IMR-90 (cell line): ENCODE measurements around the gene ESYT1. TPM values are rescaled to one million over a fixed set of nuclear protein-coding genes. Genes with fewer than 3 reads are reported as not detected.

Experiments used
- ATAC-seq: fragments of 200-7000 bp; cut with Tn5 transposase; 2 replicates; pipeline ENCODE4 v1.9.1; 2020; ENCODE audit warnings: low read depth, mild to moderate bottlenecking, moderate library complexity
- BruUV-seq: library from RNA; stranded (reverse); fragments of 400-500 nt; replicated peaks from 2 replicates; lab custom pipeline; 2021; lab: Mats Ljungman, UMichigan
- CTCF ChIA-PET: fragments of 300-600 bp; formaldehyde crosslinking; extraction: SDS; loops from one replicate; lab custom pipeline; 2021; ENCODE audit warnings: antibody characterized with exemption; lab: Yijun Ruan, JAX
- POLR2A ChIA-PET: fragments of 300-600 bp; sonication (Branson Sonifier 250); formaldehyde crosslinking; loops from one replicate; lab custom pipeline; 2022; ENCODE audit warnings: antibody characterized with exemption; ENCODE audit not compliant: unreplicated experiment; lab: Charles Lee
- DNase-seq: peaks from one replicate; pipeline ENCODE4 v3.0.0; 2013
- H2AFZ ChIP-seq: replicated peaks from 2 replicates; pipeline ENCODE3; 2013; ENCODE audit warnings: low read length, mild to moderate bottlenecking; ENCODE audit not compliant: poor library complexity
- H2AK5ac ChIP-seq: 2 replicates; pipeline ENCODE4 v1.6.1; 2013; ENCODE audit warnings: low read depth, low read length, inconsistent platforms
- H2AK9ac ChIP-seq: replicated peaks from 2 replicates; pipeline ENCODE3; 2013; ENCODE audit warnings: mild to moderate bottlenecking, low read depth, low read length, moderate library complexity; ENCODE audit not compliant: poor library complexity
- H2BK120ac ChIP-seq: 2 replicates; pipeline ENCODE4 v1.6.1; 2013; ENCODE audit warnings: low read depth, low read length, inconsistent platforms
- H2BK15ac ChIP-seq: 3 replicates; pipeline ENCODE4 v1.6.1; 2013; ENCODE audit warnings: low read depth, low read length, inconsistent platforms
- H2BK20ac ChIP-seq: 2 replicates; pipeline ENCODE4 v1.6.1; 2013; ENCODE audit warnings: low read depth, mild to moderate bottlenecking, inconsistent platforms, low read length, moderate library complexity
- H2BK5ac ChIP-seq: 2 replicates; pipeline ENCODE4 v1.6.1; 2013; ENCODE audit warnings: mild to moderate bottlenecking, low read depth, low read length, inconsistent platforms; ENCODE audit not compliant: poor library complexity, severe bottlenecking
- H3K14ac ChIP-seq: replicated peaks from 2 replicates; pipeline ENCODE4 v1.6.1; 2013; ENCODE audit warnings: low read depth, low read length, inconsistent platforms
- H3K18ac ChIP-seq: 2 replicates; pipeline ENCODE4 v1.6.1; 2013; ENCODE audit warnings: low read depth, low read length, control low read depth
- H3K23ac ChIP-seq: 2 replicates; pipeline ENCODE4 v1.6.1; 2013; ENCODE audit warnings: low read depth, low read length, inconsistent platforms
- H3K27ac ChIP-seq: 2 replicates; pipeline ENCODE4 v1.5.1; 2013; ENCODE audit warnings: mild to moderate bottlenecking, control low read depth, low read length; ENCODE audit not compliant: insufficient read depth
- H3K27me3 ChIP-seq: 2 replicates; pipeline ENCODE4 v1.6.1; 2013; ENCODE audit warnings: low read length; ENCODE audit not compliant: control insufficient read depth, insufficient read depth
- H3K36me3 ChIP-seq: 2 replicates; pipeline ENCODE4 v1.6.1; 2013; ENCODE audit warnings: low read length, mixed read lengths; ENCODE audit not compliant: control insufficient read depth, insufficient read depth
- H3K4ac ChIP-seq: 2 replicates; pipeline ENCODE4 v1.6.1; 2013; ENCODE audit warnings: low read depth, low read length, inconsistent platforms
- H3K4me1 ChIP-seq: 2 replicates; pipeline ENCODE4 v1.6.1; 2013; ENCODE audit warnings: low read length, mixed read lengths; ENCODE audit not compliant: control insufficient read depth, insufficient read depth
- H3K4me2 ChIP-seq: 2 replicates; pipeline ENCODE4 v1.6.1; 2013; ENCODE audit warnings: low read depth, mild to moderate bottlenecking, control low read depth, low read length, moderate library complexity
- H3K4me3 ChIP-seq: 2 replicates; pipeline ENCODE4 v1.5.1; 2013; ENCODE audit warnings: low read depth, mild to moderate bottlenecking, control low read depth, low read length, moderate library complexity; ENCODE audit not compliant: insufficient read depth
- H3K56ac ChIP-seq: 2 replicates; pipeline ENCODE4 v1.6.1; 2013; ENCODE audit warnings: low read length, inconsistent platforms; ENCODE audit not compliant: insufficient read depth; ENCODE audit errors: extremely low read depth
- H3K79me1 ChIP-seq, 2 experiments: 2 replicates each; pipeline ENCODE4 v1.6.1; 2013; ENCODE audit warnings: low read length in 2 of 2, inconsistent platforms in 1 of 2, low read depth in 1 of 2
- H3K9ac ChIP-seq: 2 replicates; pipeline ENCODE4 v1.6.1; 2013; ENCODE audit warnings: low read depth, low read length, control low read depth
- H3K9me1 ChIP-seq: 2 replicates; pipeline ENCODE4 v1.6.1; 2013; ENCODE audit warnings: low read length, inconsistent platforms; ENCODE audit not compliant: insufficient read depth
- H3K9me3 ChIP-seq: 2 replicates; pipeline ENCODE4 v1.6.1; 2013; ENCODE audit warnings: low read length; ENCODE audit not compliant: control insufficient read depth, insufficient read depth
- H4K20me1 ChIP-seq: 2 replicates; pipeline ENCODE4 v1.6.1; 2013; ENCODE audit warnings: low read length, inconsistent platforms; ENCODE audit not compliant: insufficient read depth
- H4K5ac ChIP-seq: 2 replicates; pipeline ENCODE4 v1.6.1; 2013; ENCODE audit warnings: mild to moderate bottlenecking, low read depth, low read length, control low read depth
- H4K8ac ChIP-seq, 2 experiments: 2 replicates each; pipeline ENCODE4 v1.6.1; 2013; ENCODE audit warnings: low read depth in 2 of 2, low read length in 2 of 2, control low read depth in 1 of 2, inconsistent platforms in 1 of 2
- H4K91ac ChIP-seq: 2 replicates; pipeline ENCODE4 v1.6.1; 2013; ENCODE audit warnings: low read depth, low read length, inconsistent platforms; ENCODE audit not compliant: insufficient read depth
- BHLHE40 ChIP-seq: fragments of 150-350 bp; IDR thresholded peaks from 2 replicates; pipeline ENCODE4 v1.6.1; 2016; ENCODE audit warnings: mild to moderate bottlenecking, low read depth, low read length
- MAFK ChIP-seq: IDR thresholded peaks from 2 replicates; pipeline ENCODE4 v1.6.1; 2012; ENCODE audit warnings: low read depth, low read length, improper control_type of control experiment
- MAZ ChIP-seq: IDR thresholded peaks from 2 replicates; pipeline ENCODE4 v1.6.1; 2012; ENCODE audit warnings: low read depth, mild to moderate bottlenecking, low read length, improper control_type of control experiment, moderate library complexity, borderline replicate concordance
- MXI1 ChIP-seq: IDR thresholded peaks from 2 replicates; pipeline ENCODE4 v1.6.1; 2012; ENCODE audit warnings: low read depth, mild to moderate bottlenecking, low read length, moderate library complexity, borderline replicate concordance
- POLR2A ChIP-seq: IDR thresholded peaks from 2 replicates; pipeline ENCODE4 v1.6.1; 2012; ENCODE audit warnings: mild to moderate bottlenecking, low read depth, low read length
- RAD21 ChIP-seq: IDR thresholded peaks from 2 replicates; pipeline ENCODE4 v1.6.1; 2012; ENCODE audit warnings: low read length, improper control_type of control experiment
- RCOR1 ChIP-seq: IDR thresholded peaks from 2 replicates; pipeline ENCODE4 v1.6.1; 2012; ENCODE audit warnings: mild to moderate bottlenecking, low read length, improper control_type of control experiment; ENCODE audit not compliant: insufficient replicate concordance
- RFX5 ChIP-seq: IDR thresholded peaks from 2 replicates; pipeline ENCODE4 v1.8.0; 2012; ENCODE audit warnings: low read depth, mild to moderate bottlenecking, low read length, moderate library complexity
- WGBS, 2 experiments: methylation state at CpG; one replicate each; pipeline versions ENCODE4 v1.1.5 to v1.1.7; 2013; ENCODE audit warnings: missing lambda C conversion rate in 2 of 2; ENCODE audit not compliant: insufficient read length in 1 of 2; ENCODE audit errors: extremely low coverage in 2 of 2; 5-methylcytosine and 5-hydroxymethylcytosine counted together
- dilution Hi-C: fragments of 300-500 bp; cut with HindIII; formaldehyde crosslinking; loops from one replicate; pipeline ENCODE4 v1.14.3; 2018; ENCODE audit warnings: low sequenced_read_pairs; ENCODE audit not compliant: unreplicated experiment
- in situ Hi-C: fragments of 300-500 bp; cut with MboI; formaldehyde crosslinking; loops from 3 replicates; pipeline ENCODE4 v1.14.3; 2019; ENCODE audit warnings: low sequenced_read_pairs, inconsistent platforms, mixed read lengths
- intact Hi-C: fragments of 100-400 bp; cut with micrococcal nuclease; formaldehyde crosslinking; loops from 2 replicates; pipeline ENCODE4 v1.10.0; 2022
- polyA plus RNA-seq, 3 experiments: library from polyadenylated mRNA; depleted of rRNA; stranded (reverse); fragments of >200 nt; gene quantifications; 2 replicates each; pipeline ENCODE4 v1.2.3, GENCODE V29; 2012; ENCODE audit warnings: low replicate concordance in 1 of 3
- total RNA-seq: library from RNA; depleted of rRNA; stranded (reverse); fragments of >200 nt; gene quantifications from 2 replicates; pipeline ENCODE4 v1.2.3, GENCODE V29; 2012
- TF ChIP-seq, protein P1 (sequence below): fragments of 150-350 bp; IDR thresholded peaks from 2 replicates; pipeline ENCODE4 v1.6.1; 2017; ENCODE audit warnings: mild to moderate bottlenecking, antibody characterized with exemption, low read length, low read depth
- TF ChIP-seq, protein P2 (sequence below): fragments of 150-350 bp; IDR thresholded peaks from 2 replicates; pipeline ENCODE4 v1.6.1; 2016; ENCODE audit warnings: low read depth, mild to moderate bottlenecking, low read length, moderate library complexity, borderline replicate concordance
- TF ChIP-seq, protein P3 (sequence below): conservative IDR thresholded peaks from 2 replicates; pipeline ENCODE4 v1.5.1; 2012; ENCODE audit warnings: mild to moderate bottlenecking, low read depth, low read length, improper control_type of control experiment

ESYT1 gene
- total and polyA plus RNA-seq, 2 of the 4 experiments (the other 2 are of a cell fraction) = 150 to 153 TPM

- ATAC-seq (no peak), DNase-seq (no peak)
- H2BK15ac ChIP-seq = no peak overlapping the region
- H3K79me1 ChIP-seq = peaks cover 9 to 24% of the 10 kb centered on the region in 2 experiments; a peak in 3 of 4 replicates
- H2AK5ac ChIP-seq = no peak overlapping the region
- POLR2A ChIA-PET = interaction anchor here (0.5 kb wide), 1 partner anchor 8 kb away, joined by 3 read pairs; no protein-coding TSS in a partner anchor
- no CpG with 5 or more reads among the region's 1 CpG for WGBS, 2 experiments
- peaks cover 8% of the 10 kb centered on the region for H3K27me3 ChIP-seq
- CTCF ChIA-PET = no interaction called here
- 0 out of 2 replicates have a peak, but pooled peaks cover 2% of the 10 kb centered on the region for H3K9me1 ChIP-seq
- no peak overlapping the region for H2BK5ac ChIP-seq
- no peak overlapping the region for H3K14ac ChIP-seq
- no TSS peak for BruUV-seq
- H3K9ac ChIP-seq = no peak overlapping the region
- no peak overlapping the region for H2BK120ac ChIP-seq
- H2AFZ ChIP-seq = no peak overlapping the region
- H3K9me3 ChIP-seq = no peaks in the 10 kb centered on the region
- no peak overlapping the region for H4K8ac ChIP-seq
- H4K91ac ChIP-seq = no peak overlapping the region
- H3K4me1 ChIP-seq = peaks cover 5% of the 10 kb centered on the region; the same call in 1 of the 2 replicates
- no peak overlapping the region for H3K4ac ChIP-seq
- in situ Hi-C loops = no loop called here
- H4K20me1 ChIP-seq = peaks cover 12% of the 10 kb centered on the region
- no peak overlapping the region for H3K18ac ChIP-seq
- H3K56ac ChIP-seq = no peak overlapping the region
- dilution Hi-C loops = no loop called here
- H4K5ac ChIP-seq = no peak overlapping the region
- H3K23ac ChIP-seq = no peak overlapping the region
- H3K27ac ChIP-seq = no peak overlapping the region
- TF ChIP-seq RAD21 = no peak
- no peak for TF ChIP-seq MAFK
- TF ChIP-seq RFX5 = no peak
- TF ChIP-seq POLR2A = no peak
- TF ChIP-seq, protein P1, sequence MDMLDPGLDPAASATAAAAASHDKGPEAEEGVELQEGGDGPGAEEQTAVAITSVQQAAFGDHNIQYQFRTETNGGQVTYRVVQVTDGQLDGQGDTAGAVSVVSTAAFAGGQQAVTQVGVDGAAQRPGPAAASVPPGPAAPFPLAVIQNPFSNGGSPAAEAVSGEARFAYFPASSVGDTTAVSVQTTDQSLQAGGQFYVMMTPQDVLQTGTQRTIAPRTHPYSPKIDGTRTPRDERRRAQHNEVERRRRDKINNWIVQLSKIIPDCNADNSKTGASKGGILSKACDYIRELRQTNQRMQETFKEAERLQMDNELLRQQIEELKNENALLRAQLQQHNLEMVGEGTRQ = no peak
- TF ChIP-seq, protein P2, sequence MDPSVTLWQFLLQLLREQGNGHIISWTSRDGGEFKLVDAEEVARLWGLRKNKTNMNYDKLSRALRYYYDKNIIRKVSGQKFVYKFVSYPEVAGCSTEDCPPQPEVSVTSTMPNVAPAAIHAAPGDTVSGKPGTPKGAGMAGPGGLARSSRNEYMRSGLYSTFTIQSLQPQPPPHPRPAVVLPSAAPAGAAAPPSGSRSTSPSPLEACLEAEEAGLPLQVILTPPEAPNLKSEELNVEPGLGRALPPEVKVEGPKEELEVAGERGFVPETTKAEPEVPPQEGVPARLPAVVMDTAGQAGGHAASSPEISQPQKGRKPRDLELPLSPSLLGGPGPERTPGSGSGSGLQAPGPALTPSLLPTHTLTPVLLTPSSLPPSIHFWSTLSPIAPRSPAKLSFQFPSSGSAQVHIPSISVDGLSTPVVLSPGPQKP = no peak
- TF ChIP-seq MAZ = no peak
- TF ChIP-seq MXI1 = no peak
- TF ChIP-seq, protein P3, sequence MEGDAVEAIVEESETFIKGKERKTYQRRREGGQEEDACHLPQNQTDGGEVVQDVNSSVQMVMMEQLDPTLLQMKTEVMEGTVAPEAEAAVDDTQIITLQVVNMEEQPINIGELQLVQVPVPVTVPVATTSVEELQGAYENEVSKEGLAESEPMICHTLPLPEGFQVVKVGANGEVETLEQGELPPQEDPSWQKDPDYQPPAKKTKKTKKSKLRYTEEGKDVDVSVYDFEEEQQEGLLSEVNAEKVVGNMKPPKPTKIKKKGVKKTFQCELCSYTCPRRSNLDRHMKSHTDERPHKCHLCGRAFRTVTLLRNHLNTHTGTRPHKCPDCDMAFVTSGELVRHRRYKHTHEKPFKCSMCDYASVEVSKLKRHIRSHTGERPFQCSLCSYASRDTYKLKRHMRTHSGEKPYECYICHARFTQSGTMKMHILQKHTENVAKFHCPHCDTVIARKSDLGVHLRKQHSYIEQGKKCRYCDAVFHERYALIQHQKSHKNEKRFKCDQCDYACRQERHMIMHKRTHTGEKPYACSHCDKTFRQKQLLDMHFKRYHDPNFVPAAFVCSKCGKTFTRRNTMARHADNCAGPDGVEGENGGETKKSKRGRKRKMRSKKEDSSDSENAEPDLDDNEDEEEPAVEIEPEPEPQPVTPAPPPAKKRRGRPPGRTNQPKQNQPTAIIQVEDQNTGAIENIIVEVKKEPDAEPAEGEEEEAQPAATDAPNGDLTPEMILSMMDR = no peak
- TF ChIP-seq RCOR1 = no peak
- no peak for TF ChIP-seq BHLHE40
- H2AK9ac ChIP-seq = no peak overlapping the region
- H3K36me3 ChIP-seq = peaks cover 7% of the 10 kb centered on the region
- no peak overlapping the region for H3K4me3 ChIP-seq
- intact Hi-C loops = loop anchor here (10.0 kb wide), 1 partner anchor 108 kb away; the partner anchor contains the start of gene SUOX
- H3K4me2 ChIP-seq = no peak overlapping the region
- H2BK20ac ChIP-seq = no peak overlapping the region
Measured at GRCh38 chr12:56102683-56103065, 25.4 kb upstream of the ESYT1 start.
